ENCODE results near the gene AFTPH.

AFTPH gene

GRCh38 chr2:64607381-64608304, 83.5 kb downstream of the AFTPH start:
- no peak for ATAC-seq (replicated peaks)
- Mint-ChIP-seq H3K27me3 (no peaks in the 10 kb centered on the region), H3K4me3 (peak overlapping the region; percentile 78 to 90), H3K36me3 (ENCODE audit: insufficient read depth) (no peaks in the 10 kb centered on the region), H3K27ac (peak overlapping the region; percentile 86 to 92), H3K4me1 (ENCODE audit: low read depth in 2 of 2) (peaks cover 20 to 21% of the 10 kb centered on the region in 2 donors), H3K9me3 (no peaks in the 10 kb centered on the region)
- no peak for DNase-seq

DNA sequence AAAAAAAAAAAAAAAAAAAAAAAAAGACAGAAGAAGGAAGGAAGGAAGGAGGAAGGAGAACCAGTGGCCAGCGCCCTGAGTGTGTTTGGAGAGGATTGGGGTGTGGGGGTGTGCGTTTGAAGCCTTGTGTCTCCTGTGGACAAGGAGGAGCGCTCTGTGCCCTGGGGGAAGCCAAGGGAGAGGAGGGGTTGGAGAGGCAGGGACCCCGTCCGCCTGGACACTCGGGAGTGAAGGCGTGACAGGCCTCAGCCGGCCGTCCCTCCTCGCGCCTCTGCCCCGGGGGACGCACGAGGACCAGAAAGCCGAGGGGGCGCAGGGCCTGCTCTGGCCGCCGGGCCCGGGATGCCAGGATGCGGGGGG, 84.7 kb downstream of the AFTPH start:
- Mint-ChIP-seq H3K4me3 (peak overlapping the region; percentile 78 to 90), H3K4me1 (ENCODE audit: low read depth in 2 of 2) (peaks cover 20 to 21% of the 10 kb centered on the region in 2 donors), H3K36me3 (ENCODE audit: insufficient read depth) (no peaks in the 10 kb centered on the region), H3K27me3 (no peaks in the 10 kb centered on the region), H3K9me3 (no peaks in the 10 kb centered on the region), H3K27ac (peak overlapping the region; percentile 86 to 92)
- ATAC-seq (replicated peaks) (no peak), DNase-seq (peak in 1 of 3 experiments; percentile 11)

DNA sequence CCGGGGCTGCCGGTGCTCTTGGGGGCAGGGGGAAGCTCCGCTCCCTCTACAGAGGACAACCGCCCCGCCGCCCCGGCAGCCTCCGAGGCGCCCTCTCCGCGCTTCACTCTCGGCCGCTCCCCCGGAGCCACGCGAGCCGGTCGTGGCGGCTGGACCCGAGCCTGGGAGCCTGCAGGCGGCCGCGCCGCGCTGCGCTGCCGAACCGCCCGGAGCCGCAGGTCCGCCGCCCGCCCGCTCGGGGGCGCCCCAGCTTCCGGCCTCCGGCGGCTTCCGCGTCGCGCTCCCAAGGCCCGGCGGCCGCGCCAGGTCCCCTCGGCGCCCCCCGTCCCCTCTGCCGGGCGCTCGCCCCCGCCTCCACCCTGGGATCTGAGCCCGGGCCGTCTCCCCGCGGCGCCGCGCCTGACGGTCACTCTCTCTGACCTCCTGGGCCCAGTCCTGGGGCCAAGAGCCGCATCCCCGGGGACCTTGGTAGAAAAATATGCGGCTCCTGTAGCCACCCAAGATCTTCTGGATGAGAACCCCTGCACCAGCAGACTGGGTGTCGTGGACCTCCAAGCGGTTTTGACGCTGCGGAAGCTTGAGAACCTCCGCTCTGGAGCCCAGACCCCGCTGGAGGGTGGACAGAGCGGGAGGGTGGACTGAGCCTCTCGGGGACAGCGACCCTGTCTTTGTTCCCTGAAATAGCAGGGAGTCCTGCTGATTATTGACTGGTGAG, 85.3 kb downstream of the AFTPH start:
- peaks cover 20 to 21% of the 10 kb centered on the region in 2 donors for H3K4me1 Mint-ChIP-seq (ENCODE audit: low read depth in 2 of 2)
- H3K4me3 Mint-ChIP-seq, result peak overlapping the region; percentile 79 to 90
- no peaks in the 10 kb centered on the region for H3K9me3 Mint-ChIP-seq
- H3K36me3 Mint-ChIP-seq (ENCODE audit: insufficient read depth), result no peaks in the 10 kb centered on the region
- DNase-seq, result peak; percentile 59 to 75 (median 75)
- H3K27ac Mint-ChIP-seq, result peak overlapping the region; percentile 82 to 92
- no peaks in the 10 kb centered on the region for H3K27me3 Mint-ChIP-seq
- peak; percentile 65 for ATAC-seq (replicated peaks)

DNA sequence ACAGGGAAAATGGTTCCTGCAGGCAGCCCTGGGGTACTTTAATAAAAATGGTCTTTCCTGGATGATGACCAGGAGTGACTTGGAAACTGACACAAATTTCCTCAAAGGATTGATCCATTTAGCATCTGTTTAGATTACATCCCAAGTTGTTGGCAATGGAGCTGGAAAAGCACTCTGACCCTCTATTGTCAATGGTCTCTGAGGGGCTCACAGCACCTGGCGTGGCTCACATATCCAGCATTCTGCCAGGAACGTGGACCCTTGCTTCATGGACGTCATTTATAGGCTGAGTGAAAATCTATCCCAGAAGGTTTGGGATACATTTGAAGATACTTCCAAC, 85.8 kb downstream of the AFTPH start:
- no peaks in the 10 kb centered on the region for H3K9me3 Mint-ChIP-seq
- no peaks in the 10 kb centered on the region for H3K36me3 Mint-ChIP-seq (ENCODE audit: insufficient read depth)
- H3K27me3 Mint-ChIP-seq, result no peaks in the 10 kb centered on the region
- DNase-seq (no peak), ATAC-seq (replicated peaks) (no peak)
- H3K27ac Mint-ChIP-seq, result peak overlapping the region; percentile 82 to 92
- peak overlapping the region; percentile 79 to 84 for H3K4me3 Mint-ChIP-seq
- H3K4me1 Mint-ChIP-seq (ENCODE audit: low read depth in 2 of 2), result peaks cover 20 to 21% of the 10 kb centered on the region in 2 donors

GRCh38 chr2:64610316-64610855, 86.3 kb downstream of the AFTPH start:
- Mint-ChIP-seq H3K4me3 (peak overlapping the region; percentile 12 to 84), H3K27me3 (no peaks in the 10 kb centered on the region), H3K9me3 (no peaks in the 10 kb centered on the region), H3K4me1 (ENCODE audit: low read depth in 2 of 2) (peaks cover 20 to 21% of the 10 kb centered on the region in 2 donors), H3K27ac (peak overlapping the region in 1 of 2 donors; percentile 17), H3K36me3 (ENCODE audit: insufficient read depth) (no peaks in the 10 kb centered on the region)
- ATAC-seq (replicated peaks), result no peak
- DNase-seq, result no peak

DNA sequence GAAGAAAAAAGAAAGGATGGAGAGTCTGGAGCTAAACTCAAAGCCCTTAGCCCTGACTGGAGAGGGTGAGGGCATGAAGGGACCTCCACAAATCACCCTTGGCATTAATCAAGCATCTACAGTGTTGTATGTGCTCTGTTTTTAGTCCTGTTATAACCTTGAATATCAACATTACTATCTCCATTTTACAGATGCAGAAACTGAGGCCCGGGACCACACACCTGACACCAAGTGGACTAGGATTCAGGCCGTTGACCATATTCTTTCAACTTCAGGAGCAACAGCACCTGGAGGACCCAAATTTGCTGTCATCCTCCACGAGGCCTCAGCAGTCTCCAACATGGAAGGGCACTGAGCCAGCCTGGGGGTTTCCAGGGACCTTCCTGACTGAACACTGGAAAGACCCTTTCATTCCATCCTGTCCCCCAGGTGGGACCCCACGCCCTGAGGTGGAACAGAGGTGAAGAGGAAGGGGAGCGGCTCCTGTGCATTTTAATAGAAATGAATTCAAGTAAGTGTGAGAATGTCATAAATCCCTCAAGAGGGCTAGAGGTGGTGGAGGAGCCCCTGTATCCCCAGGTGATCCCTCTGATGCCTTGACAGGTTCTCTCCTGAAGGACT, 88.6 kb downstream of the AFTPH start:
- H3K27ac Mint-ChIP-seq, result no peak overlapping the region
- DNase-seq (no peak), ATAC-seq (replicated peaks) (no peak)
- H3K4me3 Mint-ChIP-seq, result no peak overlapping the region
- H3K27me3 Mint-ChIP-seq, result no peaks in the 10 kb centered on the region
- H3K4me1 Mint-ChIP-seq (ENCODE audit: low read depth in 2 of 2), result peaks cover 5 to 7% of the 10 kb centered on the region in 2 donors
- no peaks in the 10 kb centered on the region for H3K36me3 Mint-ChIP-seq (ENCODE audit: insufficient read depth)
- no peaks in the 10 kb centered on the region for H3K9me3 Mint-ChIP-seq

DNA sequence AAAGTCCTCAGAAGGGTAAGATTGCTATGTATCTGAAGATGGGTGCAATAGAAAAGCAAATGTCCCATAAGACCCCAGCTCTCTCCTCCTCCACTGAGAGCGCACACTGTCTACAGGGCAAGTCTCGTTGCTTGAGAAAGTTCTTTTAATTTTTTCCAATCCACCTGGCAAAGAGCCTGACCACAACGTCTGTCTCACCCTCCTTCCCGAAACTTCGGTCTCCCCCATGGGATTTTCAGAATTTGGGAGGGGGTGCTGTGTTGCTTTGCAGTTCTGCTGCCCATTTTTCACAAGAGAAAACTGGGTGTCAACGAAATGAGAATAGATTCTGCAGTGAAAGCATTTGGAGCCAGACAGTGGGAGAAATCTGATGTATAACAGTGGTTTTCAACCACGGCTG, 89.1 kb downstream of the AFTPH start:
- no peak for DNase-seq
- Mint-ChIP-seq H3K36me3 (ENCODE audit: insufficient read depth) (no peaks in the 10 kb centered on the region), H3K4me3 (no peak overlapping the region), H3K9me3 (no peaks in the 10 kb centered on the region), H3K27me3 (peaks cover 0 to 6% of the 10 kb centered on the region in 2 donors), H3K27ac (no peak overlapping the region), H3K4me1 (ENCODE audit: low read depth in 2 of 2) (peaks cover under 1 to 2% of the 10 kb centered on the region in 2 donors)
- no peak for ATAC-seq (replicated peaks)

DNA sequence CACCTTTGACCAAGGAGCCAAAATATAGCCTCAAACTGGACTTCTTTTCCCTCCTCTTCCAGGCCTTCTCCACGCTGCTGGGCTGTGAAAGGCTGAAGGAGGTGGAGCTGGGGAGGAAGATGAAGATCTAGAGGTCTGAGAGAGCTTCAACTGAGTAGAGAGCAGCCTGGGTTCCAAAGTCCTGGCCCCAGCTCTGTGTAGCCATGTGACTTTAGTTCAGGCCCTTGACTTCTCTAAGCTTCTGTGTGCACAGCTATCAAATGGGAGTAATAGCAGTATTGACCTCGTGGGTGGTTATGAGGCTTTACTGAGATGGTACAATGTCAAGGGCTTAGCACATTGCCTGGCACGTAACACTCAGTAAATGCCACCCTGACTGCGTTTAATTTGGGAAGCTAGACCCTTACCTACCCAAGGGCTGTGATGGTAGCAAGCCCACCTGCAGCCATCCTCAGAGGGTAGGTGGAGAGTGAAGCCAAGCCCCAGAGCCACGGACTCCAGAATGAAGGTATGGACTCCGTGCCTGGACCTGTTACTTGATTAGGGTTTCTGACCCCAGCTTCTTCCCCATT, 91.2 kb downstream of the AFTPH start:
- no peak for ATAC-seq (replicated peaks)
- no peaks in the 10 kb centered on the region for H3K36me3 Mint-ChIP-seq (ENCODE audit: insufficient read depth)

GRCh38 chr2:64615844-64616536, 91.9 kb downstream of the AFTPH start:
- Mint-ChIP-seq H3K4me3 (no peak overlapping the region), H3K27me3 (peaks cover 0 to 7% of the 10 kb centered on the region in 2 donors), H3K9me3 (no peaks in the 10 kb centered on the region), H3K36me3 (ENCODE audit: insufficient read depth) (no peaks in the 10 kb centered on the region), H3K4me1 (ENCODE audit: low read depth in 2 of 2) (no peaks in the 10 kb centered on the region), H3K27ac (peak overlapping the region in 1 of 2 donors; percentile 47)
- ATAC-seq (replicated peaks) (no peak), DNase-seq (no peak)

More for the DNA sequence above, 91.2 kb downstream of the AFTPH start:
- Mint-ChIP-seq H3K4me1 (ENCODE audit: low read depth in 2 of 2) (no peaks in the 10 kb centered on the region), H3K4me3 (no peak overlapping the region), H3K27me3 (peaks cover 0 to 7% of the 10 kb centered on the region in 2 donors), H3K9me3 (no peaks in the 10 kb centered on the region), H3K27ac (no peak overlapping the region)
- no peak for DNase-seq

DNA sequence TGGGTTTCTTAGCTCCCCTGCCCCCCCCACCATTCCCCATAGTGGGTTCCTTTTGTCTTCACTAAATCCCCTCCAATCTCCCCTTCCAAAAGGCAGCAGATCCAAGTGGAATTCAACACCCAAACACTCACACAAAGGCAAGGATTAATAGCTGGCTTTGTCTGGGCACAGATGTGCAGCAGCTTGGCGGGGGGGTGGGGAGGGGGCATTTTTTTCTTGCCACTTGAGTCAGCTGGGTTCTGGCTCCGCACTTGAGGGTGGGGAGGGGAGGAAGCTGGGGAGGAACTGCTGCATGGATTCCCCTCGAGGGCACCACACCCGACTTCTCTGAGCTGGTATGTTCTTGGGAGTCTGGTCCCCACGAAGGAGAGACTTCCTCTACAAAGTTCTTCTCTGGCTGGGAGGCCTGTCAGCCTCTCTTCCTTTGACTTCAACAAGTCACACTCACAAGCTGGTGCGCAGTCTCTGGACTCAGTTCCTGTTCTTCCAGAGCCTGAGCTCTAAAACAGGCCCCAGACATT, 93.6 kb downstream of the AFTPH start:
- H3K27ac Mint-ChIP-seq, result no peak overlapping the region
- peaks cover 2% of the 10 kb centered on the region for H3K36me3 Mint-ChIP-seq (ENCODE audit: insufficient read depth)
- no peak overlapping the region for H3K4me3 Mint-ChIP-seq

DNA sequence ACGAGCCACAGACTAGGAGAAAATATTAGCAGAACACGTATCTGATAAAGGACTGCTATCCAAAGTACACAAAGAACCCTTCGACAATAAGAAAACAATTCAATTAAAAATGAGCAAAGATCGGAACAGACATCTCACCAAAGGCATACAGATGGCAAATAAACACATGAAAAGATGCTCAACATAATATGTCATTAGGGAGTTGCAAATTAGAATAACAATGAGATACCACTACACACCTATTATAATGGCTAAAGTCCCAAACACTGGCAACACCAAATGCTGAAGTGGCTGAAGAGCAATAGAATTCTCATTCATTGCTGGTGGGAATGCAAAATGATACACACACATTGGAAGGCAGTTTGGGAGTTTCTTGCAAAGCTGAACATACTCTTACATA, 96.5 kb downstream of the AFTPH start:
- no peak for DNase-seq
- ATAC-seq (replicated peaks), result no peak
- Mint-ChIP-seq H3K4me1 (ENCODE audit: low read depth in 2 of 2) (peaks cover 0 to 3% of the 10 kb centered on the region in 2 donors), H3K27me3 (peaks cover 0 to 19% of the 10 kb centered on the region in 2 donors), H3K27ac (no peak overlapping the region), H3K4me3 (no peak overlapping the region), H3K9me3 (no peaks in the 10 kb centered on the region), H3K36me3 (ENCODE audit: insufficient read depth) (peaks cover 2% of the 10 kb centered on the region)

More for the DNA sequence above, 93.6 kb downstream of the AFTPH start:
- DNase-seq (no peak), ATAC-seq (replicated peaks) (no peak)
- no peaks in the 10 kb centered on the region for H3K9me3 Mint-ChIP-seq
- H3K4me1 Mint-ChIP-seq (ENCODE audit: low read depth in 2 of 2), result peaks cover 0 to 3% of the 10 kb centered on the region in 2 donors
- H3K27me3 Mint-ChIP-seq, result peaks cover 0 to 12% of the 10 kb centered on the region in 2 donors

DNA sequence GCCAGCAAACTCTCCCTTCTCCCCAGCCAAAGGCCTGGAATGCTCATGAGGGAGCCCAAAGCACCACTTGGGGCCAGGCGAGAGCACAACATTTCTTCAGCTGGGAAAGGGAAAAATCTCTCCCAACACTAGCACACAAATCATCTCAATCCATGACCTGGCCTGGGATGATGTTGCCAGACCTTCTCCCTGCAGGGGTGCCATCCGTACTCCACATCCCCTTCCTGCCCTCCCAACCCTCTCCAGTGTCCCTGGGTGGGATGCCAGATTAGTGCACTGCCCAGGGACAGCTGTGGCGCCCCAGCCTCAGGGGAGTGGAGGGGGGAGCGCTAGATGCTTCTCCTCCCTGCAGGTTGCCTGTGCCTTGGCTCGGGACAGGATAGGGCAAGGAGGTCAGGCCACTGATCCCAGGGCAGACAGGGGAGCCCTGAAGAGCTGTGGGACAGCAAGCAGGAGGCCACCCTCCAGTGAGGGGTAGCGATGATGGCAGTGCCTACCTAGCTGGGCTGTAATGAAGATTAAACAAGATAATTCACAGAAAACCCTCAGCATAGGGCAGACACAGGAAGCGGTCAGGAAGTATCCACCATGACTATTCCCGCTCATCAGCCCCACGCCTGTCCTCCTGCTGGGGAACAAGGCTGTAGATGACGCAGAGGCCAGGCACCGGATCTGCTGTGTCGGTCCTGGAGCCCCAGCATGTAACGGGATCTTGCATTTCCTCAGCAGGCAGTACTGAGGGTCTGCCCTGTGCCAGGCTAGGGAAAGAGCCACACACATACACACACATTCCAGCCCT, 98.5 kb downstream of the AFTPH start:
- no peaks in the 10 kb centered on the region for H3K9me3 Mint-ChIP-seq
- DNase-seq (no peak), ATAC-seq (replicated peaks) (no peak)
- peak overlapping the region in 1 of 2 donors; percentile 36 for H3K27ac Mint-ChIP-seq
- peaks cover 0 to 4% of the 10 kb centered on the region in 2 donors for H3K4me1 Mint-ChIP-seq (ENCODE audit: low read depth in 2 of 2)
- peaks cover 0 to 19% of the 10 kb centered on the region in 2 donors for H3K27me3 Mint-ChIP-seq
- no peak overlapping the region for H3K4me3 Mint-ChIP-seq
- H3K36me3 Mint-ChIP-seq (ENCODE audit: insufficient read depth), result peaks cover 2% of the 10 kb centered on the region
